Mesothelial cell of epicardium (in vitro differentiated cells): ENCODE results near the gene ELP6. TPM values are rescaled to one million over a fixed set of nuclear protein-coding genes. Genes with fewer than 3 reads are reported as not detected.

Experiments used
- DNase-seq, 2 experiments: peaks; one replicate each; pipeline ENCODE4 v3.0.0; 2021; ENCODE audit warnings: low spot score in 2 of 2; ENCODE audit not compliant: unreplicated experiment in 2 of 2
- H3K27ac Mint-ChIP-seq: 2 replicates; pipeline ENCODE4 v1.8.0; 2021; ENCODE audit warnings: mixed read lengths
- H3K27me3 Mint-ChIP-seq: 2 replicates; pipeline ENCODE4 v1.8.0; 2021; ENCODE audit warnings: low read depth, mixed read lengths
- H3K36me3 Mint-ChIP-seq: 2 replicates; pipeline ENCODE4 v1.8.0; 2021; ENCODE audit warnings: mixed read lengths
- H3K4me1 Mint-ChIP-seq: 2 replicates; pipeline ENCODE4 v1.8.0; 2021; ENCODE audit warnings: mixed read lengths
- H3K4me3 Mint-ChIP-seq: 2 replicates; pipeline ENCODE4 v1.8.0; 2021; ENCODE audit warnings: mild to moderate bottlenecking, moderate library complexity, mixed read lengths
- H3K9me3 Mint-ChIP-seq: 2 replicates; pipeline ENCODE4 v1.8.0; 2021; ENCODE audit warnings: mixed read lengths
- CTCF ChIP-seq: fragments of 200-600 bp; sonication (generic); IDR thresholded peaks from one replicate; pipeline ENCODE4 v1.5.0; 2021; ENCODE audit warnings: antibody characterized with exemption; ENCODE audit not compliant: unreplicated experiment
- total RNA-seq: library from RNA; stranded (reverse); gene quantifications from 3 replicates; pipeline ENCODE4 v1.2.1, GENCODE V29; 2021

ELP6 gene, protein sequence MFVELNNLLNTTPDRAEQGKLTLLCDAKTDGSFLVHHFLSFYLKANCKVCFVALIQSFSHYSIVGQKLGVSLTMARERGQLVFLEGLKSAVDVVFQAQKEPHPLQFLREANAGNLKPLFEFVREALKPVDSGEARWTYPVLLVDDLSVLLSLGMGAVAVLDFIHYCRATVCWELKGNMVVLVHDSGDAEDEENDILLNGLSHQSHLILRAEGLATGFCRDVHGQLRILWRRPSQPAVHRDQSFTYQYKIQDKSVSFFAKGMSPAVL
- total RNA-seq = 45.0 to 49.2 TPM (median 45.5 TPM) in 3 replicates

- peak; percentile 27 for TF ChIP-seq CTCF
- Mint-ChIP-seq H3K36me3 (peaks cover 5% of the 10 kb centered on the region), H3K27ac (peak within 1 kb of the TSS; percentile 97), H3K4me1 (peaks cover 19% of the 10 kb centered on the region), H3K27me3 (no peaks in the 10 kb centered on the region), H3K9me3 (no peaks in the 10 kb centered on the region), H3K4me3 (peak within 1 kb of the TSS; percentile 97)
- peak; percentile 95 to 98 for DNase-seq
Observed at GRCh38 chr3:47513125-47513929, at the start of gene ELP6. Gene ELP6 (minus strand): TSS chr3:47513712. CDS start chr3:47513590, 122 bp downstream.

GRCh38 chr3:47556351-47556750, 42.8 kb upstream of the ELP6 start:
- H3K4me1 Mint-ChIP-seq = no peaks in the 10 kb centered on the region
- H3K9me3 Mint-ChIP-seq = peaks cover 6% of the 10 kb centered on the region
- no peak for DNase-seq
- H3K27ac Mint-ChIP-seq = no peak overlapping the region
- peaks cover 2% of the 10 kb centered on the region for H3K27me3 Mint-ChIP-seq
- no peak overlapping the region for H3K4me3 Mint-ChIP-seq
- no peak for TF ChIP-seq CTCF
- H3K36me3 Mint-ChIP-seq = no peaks in the 10 kb centered on the region

DNA sequence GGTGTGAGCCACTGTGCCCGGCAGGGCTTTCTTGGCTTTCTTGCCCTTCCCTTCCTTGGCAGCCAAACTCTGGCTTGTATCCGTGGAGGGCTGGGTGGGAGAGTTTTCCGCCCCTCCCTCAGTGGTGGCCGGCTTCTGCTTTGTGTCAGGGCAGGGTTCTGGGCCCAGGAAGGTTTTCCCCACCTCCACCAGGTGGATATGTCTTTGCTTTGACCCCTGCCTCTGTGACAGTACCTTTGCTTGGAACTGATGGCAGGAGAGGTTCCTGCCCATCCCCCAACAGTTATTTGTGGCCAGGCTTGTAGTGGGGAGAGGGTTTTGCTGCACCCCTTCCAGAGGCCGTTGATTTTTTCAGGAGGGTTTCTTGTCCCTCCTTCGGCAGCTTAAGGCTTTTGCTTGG, 40.8 kb upstream of the ELP6 start:
- TF ChIP-seq CTCF = no peak
- Mint-ChIP-seq H3K4me3 (no peak overlapping the region), H3K9me3 (peaks cover 6% of the 10 kb centered on the region), H3K27ac (no peak overlapping the region), H3K36me3 (no peaks in the 10 kb centered on the region), H3K4me1 (no peaks in the 10 kb centered on the region), H3K27me3 (peaks cover 19% of the 10 kb centered on the region)
- no peak for DNase-seq

GRCh38 chr3:47553407-47553806, 39.9 kb upstream of the ELP6 start:
- peaks cover 6% of the 10 kb centered on the region for H3K9me3 Mint-ChIP-seq
- no peak for DNase-seq
- H3K36me3 Mint-ChIP-seq = no peaks in the 10 kb centered on the region
- no peak overlapping the region for H3K4me3 Mint-ChIP-seq
- peaks cover 24% of the 10 kb centered on the region for H3K27me3 Mint-ChIP-seq
- H3K4me1 Mint-ChIP-seq = no peaks in the 10 kb centered on the region
- H3K27ac Mint-ChIP-seq = no peak overlapping the region
- no peak for TF ChIP-seq CTCF

DNA sequence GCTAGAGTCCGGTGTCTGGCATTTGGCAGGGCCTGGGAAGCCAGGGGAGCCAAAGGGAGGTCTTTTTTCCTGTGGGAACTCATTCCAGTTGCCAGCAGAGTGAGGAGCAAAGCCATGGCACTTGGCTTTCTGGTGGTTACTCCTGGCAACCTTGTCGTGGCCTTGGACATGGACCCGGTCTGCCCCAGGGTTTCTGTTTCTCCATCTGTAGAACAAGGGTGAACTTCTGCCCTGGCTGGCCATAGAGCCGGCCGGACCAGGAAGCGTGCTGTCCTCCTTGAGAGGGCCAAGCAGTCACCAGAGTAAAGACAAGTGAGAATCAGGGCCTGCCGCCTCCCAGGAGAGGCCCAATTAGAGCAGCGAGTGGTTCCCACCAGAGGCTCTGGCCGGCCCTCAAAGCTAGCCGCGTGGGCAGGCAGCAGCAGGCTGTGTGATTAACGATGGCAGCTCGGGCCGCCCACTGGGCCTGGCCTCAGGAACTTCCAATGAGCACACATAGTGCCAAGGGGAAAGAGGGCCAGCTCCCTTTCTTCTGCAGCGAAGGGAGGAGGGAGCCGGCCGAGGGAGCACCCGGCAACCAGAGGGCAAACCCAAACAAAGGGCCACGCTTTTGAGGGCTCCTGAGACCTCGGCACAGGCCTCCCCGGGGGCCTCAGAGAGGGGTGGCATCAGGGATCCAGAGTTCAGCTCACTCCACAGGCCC, 29.1 kb upstream of the ELP6 start:
- no peak for DNase-seq
- H3K9me3 Mint-ChIP-seq = no peaks in the 10 kb centered on the region
- no peak overlapping the region for H3K4me3 Mint-ChIP-seq
- H3K36me3 Mint-ChIP-seq = no peaks in the 10 kb centered on the region
- TF ChIP-seq CTCF = no peak
- H3K27me3 Mint-ChIP-seq = no peaks in the 10 kb centered on the region
- H3K27ac Mint-ChIP-seq = no peak overlapping the region
- no peaks in the 10 kb centered on the region for H3K4me1 Mint-ChIP-seq
